Endothelial cell (in vitro differentiated cells): Measurements from ENCODE around the gene SSH2. TPM values are rescaled to one million over a fixed set of nuclear protein-coding genes. Genes with fewer than 3 reads are reported as not detected.
"Not testable (repeated sequence)": the region's sequence is repeated elsewhere in the genome, so short reads cannot be mapped to it uniquely, and the experiment has no call there.

Source experiments
- DNase-seq: peaks from one replicate; pipeline ENCODE4 v3.0.0; 2021; ENCODE audit warnings: low spot score
- H3K27ac Mint-ChIP-seq: one replicate; pipeline ENCODE4 v1.8.0; 2021; ENCODE audit warnings: mixed read lengths, inconsistent platforms; ENCODE audit not compliant: unreplicated experiment
- H3K27me3 Mint-ChIP-seq: one replicate; pipeline ENCODE4 v1.8.0; 2021; ENCODE audit warnings: mild to moderate bottlenecking, moderate library complexity, mixed read lengths, inconsistent platforms; ENCODE audit not compliant: unreplicated experiment
- H3K36me3 Mint-ChIP-seq: one replicate; pipeline ENCODE4 v1.8.0; 2021; ENCODE audit warnings: mild to moderate bottlenecking, low read depth, mixed read lengths, inconsistent platforms; ENCODE audit not compliant: unreplicated experiment
- H3K4me1 Mint-ChIP-seq: one replicate; pipeline ENCODE4 v1.8.0; 2021; ENCODE audit warnings: mild to moderate bottlenecking, mixed read lengths, inconsistent platforms; ENCODE audit not compliant: unreplicated experiment
- H3K4me3 Mint-ChIP-seq: one replicate; pipeline ENCODE4 v1.8.0; 2021; ENCODE audit warnings: mild to moderate bottlenecking, mixed read lengths, inconsistent platforms; ENCODE audit not compliant: unreplicated experiment
- H3K9me3 Mint-ChIP-seq: one replicate; pipeline ENCODE4 v1.8.0; 2021; ENCODE audit warnings: mixed read lengths, inconsistent platforms; ENCODE audit not compliant: unreplicated experiment
- total RNA-seq: library from RNA; stranded (reverse); fragmentation: NEBNext Ultra II Directional; extraction: Animal tissue kit (Norgen Biotek cat#: 25700); gene quantifications from one replicate; pipeline ENCODE4 v1.2.1, GENCODE V29; 2021; ENCODE audit not compliant: unreplicated experiment
- TF ChIP-seq, protein P1 (sequence below): fragments of 200-600 bp; sonication (generic); IDR thresholded peaks from one replicate; pipeline ENCODE4 v1.5.0; 2021; ENCODE audit warnings: antibody characterized with exemption; ENCODE audit not compliant: unreplicated experiment

The SSH2 gene
- total RNA-seq, 1 donor from 2014 or later = 81.2 TPM

- DNase-seq = no peak
- Mint-ChIP-seq H3K4me1 (peaks cover 35% of the 10 kb centered on the region), H3K9me3 (no peaks in the 10 kb centered on the region), H3K27ac (no peak overlapping the region), H3K27me3 (peaks cover 3% of the 10 kb centered on the region), H3K36me3 (peaks cover 21% of the 10 kb centered on the region), H3K4me3 (peak overlapping the region; percentile 52)
- TF ChIP-seq, protein P1, sequence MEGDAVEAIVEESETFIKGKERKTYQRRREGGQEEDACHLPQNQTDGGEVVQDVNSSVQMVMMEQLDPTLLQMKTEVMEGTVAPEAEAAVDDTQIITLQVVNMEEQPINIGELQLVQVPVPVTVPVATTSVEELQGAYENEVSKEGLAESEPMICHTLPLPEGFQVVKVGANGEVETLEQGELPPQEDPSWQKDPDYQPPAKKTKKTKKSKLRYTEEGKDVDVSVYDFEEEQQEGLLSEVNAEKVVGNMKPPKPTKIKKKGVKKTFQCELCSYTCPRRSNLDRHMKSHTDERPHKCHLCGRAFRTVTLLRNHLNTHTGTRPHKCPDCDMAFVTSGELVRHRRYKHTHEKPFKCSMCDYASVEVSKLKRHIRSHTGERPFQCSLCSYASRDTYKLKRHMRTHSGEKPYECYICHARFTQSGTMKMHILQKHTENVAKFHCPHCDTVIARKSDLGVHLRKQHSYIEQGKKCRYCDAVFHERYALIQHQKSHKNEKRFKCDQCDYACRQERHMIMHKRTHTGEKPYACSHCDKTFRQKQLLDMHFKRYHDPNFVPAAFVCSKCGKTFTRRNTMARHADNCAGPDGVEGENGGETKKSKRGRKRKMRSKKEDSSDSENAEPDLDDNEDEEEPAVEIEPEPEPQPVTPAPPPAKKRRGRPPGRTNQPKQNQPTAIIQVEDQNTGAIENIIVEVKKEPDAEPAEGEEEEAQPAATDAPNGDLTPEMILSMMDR = no peak
Observed at GRCh38 chr17:29661213-29661612, 268.8 kb downstream of the SSH2 start.

DNA sequence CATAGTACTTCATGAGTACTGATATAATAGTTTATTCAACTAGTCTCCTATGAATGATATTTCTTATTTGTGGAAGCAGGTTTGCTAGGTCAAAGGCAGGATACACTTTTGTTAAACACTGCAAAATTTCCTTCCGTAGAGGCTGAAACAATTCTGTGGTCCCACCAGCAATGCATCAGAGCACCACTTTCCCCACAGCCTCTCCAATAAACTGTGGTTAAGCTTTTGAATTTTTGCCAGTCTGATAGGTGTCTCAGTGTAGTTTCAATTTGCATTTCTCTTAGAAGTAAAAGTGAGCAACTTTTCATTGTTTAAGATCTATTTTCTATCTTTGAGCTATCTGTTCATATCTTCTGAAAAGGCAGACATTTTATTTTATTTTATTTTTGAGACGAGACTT is 270.9 kb downstream of the SSH2 start:
- H3K27me3 Mint-ChIP-seq = peaks cover 3% of the 10 kb centered on the region
- no peak for DNase-seq
- peaks cover 21% of the 10 kb centered on the region for H3K36me3 Mint-ChIP-seq
- H3K4me1 Mint-ChIP-seq = peaks cover 24% of the 10 kb centered on the region
- no peaks in the 10 kb centered on the region for H3K9me3 Mint-ChIP-seq
- TF ChIP-seq, protein P1 = no peak
- no peak overlapping the region for H3K27ac Mint-ChIP-seq
- H3K4me3 Mint-ChIP-seq = no peak overlapping the region

DNA sequence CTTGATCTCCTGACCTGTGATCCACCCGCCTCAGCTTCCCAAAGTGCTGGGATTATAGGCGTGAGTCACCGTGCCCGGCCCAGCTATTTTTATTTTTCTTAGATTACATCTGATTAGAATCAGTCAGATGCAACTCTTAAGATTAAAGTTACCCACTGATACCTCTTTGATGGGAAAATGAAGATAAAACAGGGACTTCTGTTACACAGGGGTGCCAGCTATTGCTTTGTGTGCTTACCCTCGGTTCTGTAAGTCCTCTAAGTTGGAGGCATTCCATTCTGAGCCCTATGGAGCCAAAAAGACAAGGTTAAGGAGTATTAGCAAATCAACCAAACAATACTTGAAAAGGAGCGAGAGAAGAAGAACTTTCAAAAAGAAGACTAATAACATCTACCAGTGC is 274.7 kb downstream of the SSH2 start:
- Mint-ChIP-seq H3K4me3 (no peak overlapping the region), H3K27me3 (no peaks in the 10 kb centered on the region), H3K27ac (no peak overlapping the region), H3K4me1 (no peaks in the 10 kb centered on the region), H3K36me3 (peaks cover 23% of the 10 kb centered on the region), H3K9me3 (no peaks in the 10 kb centered on the region)
- no peak for DNase-seq
- TF ChIP-seq, protein P1 = no peak

- Mint-ChIP-seq H3K9me3 (no peaks in the 10 kb centered on the region), H3K4me1 (no peaks in the 10 kb centered on the region), H3K27me3 (no peaks in the 10 kb centered on the region), H3K27ac (no peak overlapping the region), H3K4me3 (no peak overlapping the region), H3K36me3 (peaks cover 31% of the 10 kb centered on the region)
- TF ChIP-seq, protein P1 = no peak
- no peak for DNase-seq
Observed at GRCh38 chr17:29653995-29654714, 275.9 kb downstream of the SSH2 start.

DNA sequence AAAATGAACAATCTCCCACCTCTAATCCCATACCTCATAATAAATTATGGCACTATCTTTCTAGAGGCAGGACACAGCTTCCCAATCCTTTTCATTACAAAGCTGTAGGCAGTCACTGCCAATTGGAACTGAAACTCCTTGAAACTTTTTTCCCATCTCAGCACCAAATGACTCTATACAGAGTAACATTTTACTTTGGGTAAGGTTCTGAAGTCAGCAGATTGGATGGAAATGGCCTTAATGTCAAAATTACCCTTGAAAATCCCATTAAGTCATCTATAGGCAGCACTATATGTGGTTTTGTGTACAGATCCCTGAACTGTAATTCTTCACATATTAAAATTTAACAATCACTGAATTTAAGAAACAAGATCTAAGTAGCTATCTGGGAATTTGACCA is 277.1 kb downstream of the SSH2 start:
- H3K27ac Mint-ChIP-seq = no peak overlapping the region
- TF ChIP-seq, protein P1 = no peak
- no peak for DNase-seq
- no peak overlapping the region for H3K4me3 Mint-ChIP-seq
- no peaks in the 10 kb centered on the region for H3K4me1 Mint-ChIP-seq
- no peaks in the 10 kb centered on the region for H3K9me3 Mint-ChIP-seq
- H3K36me3 Mint-ChIP-seq = peaks cover 37% of the 10 kb centered on the region
- no peaks in the 10 kb centered on the region for H3K27me3 Mint-ChIP-seq

DNA sequence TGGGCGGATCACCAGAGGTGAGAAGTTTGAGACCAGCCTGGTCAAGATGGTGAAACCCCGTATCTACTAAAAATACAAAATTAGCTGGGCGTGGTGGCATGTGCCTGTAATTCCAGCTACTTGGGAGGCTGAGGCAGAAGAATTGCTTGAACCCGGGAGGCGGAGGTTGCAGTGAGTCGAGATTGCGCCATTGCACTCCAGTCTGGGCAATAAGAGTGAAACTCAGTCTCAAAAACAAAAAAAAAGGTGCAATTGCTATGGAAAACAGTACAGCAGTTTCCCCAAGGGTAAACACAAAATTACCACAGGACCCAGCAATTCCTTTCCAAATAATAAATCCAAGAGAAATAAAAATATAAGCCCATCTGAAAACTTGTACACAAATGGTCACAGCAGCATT is 278.1 kb downstream of the SSH2 start:
- DNase-seq, H3K4me3 Mint-ChIP-seq, H3K27ac Mint-ChIP-seq, H3K4me1 Mint-ChIP-seq, H3K27me3 Mint-ChIP-seq, H3K9me3 Mint-ChIP-seq: not testable (repeated sequence)
- peaks cover 40% of the 10 kb centered on the region for H3K36me3 Mint-ChIP-seq
